Activated CD8-positive, alpha-beta T cell treated with anti-CD3 and anti-CD28 coated beads, Interleukin-2, amount 10 ng/mL, durations not matched to agents 7 days and 5 days (primary cell): ENCODE data around the gene MRPL3. TPM values are rescaled to one million over a fixed set of nuclear protein-coding genes. Genes with fewer than 3 reads are reported as not detected.

Experiments used
- ATAC-seq: fragments of 150-1000 bp; cut with Tn5 transposase; one replicate; pipeline ENCODE4 v1.10.0; 2021; ENCODE audit warnings: moderate library complexity
- CTCF ChIA-PET: fragments of 350-600 bp; sonication (Branson Sonifier 250); formaldehyde crosslinking; loops from one replicate; lab custom pipeline; 2021; ENCODE audit warnings: antibody characterized with exemption; lab: Charles Lee
- POLR2A ChIA-PET: fragments of 350-600 bp; sonication (Branson Sonifier 250); formaldehyde crosslinking; loops from one replicate; lab custom pipeline; 2021; ENCODE audit warnings: antibody characterized with exemption; lab: Charles Lee
- DNase-seq: peaks from one replicate; pipeline ENCODE4 v3.0.0-alpha.2; 2020
- H3K27ac Mint-ChIP-seq: one replicate; pipeline ENCODE4 v1.8.0; 2021; ENCODE audit warnings: mild to moderate bottlenecking, mixed read lengths
- H3K27me3 Mint-ChIP-seq: one replicate; pipeline ENCODE4 v1.8.0; 2021; ENCODE audit warnings: low read depth, mixed read lengths
- H3K36me3 Mint-ChIP-seq: one replicate; pipeline ENCODE4 v1.8.0; 2021; ENCODE audit warnings: low read depth, mixed read lengths
- H3K4me1 Mint-ChIP-seq: one replicate; pipeline ENCODE4 v1.8.0; 2021; ENCODE audit warnings: low read depth, mixed read lengths
- H3K4me3 Mint-ChIP-seq: one replicate; pipeline ENCODE4 v1.8.0; 2021; ENCODE audit warnings: mild to moderate bottlenecking, mixed read lengths
- H3K9me3 Mint-ChIP-seq: one replicate; pipeline ENCODE4 v1.8.0; 2022; ENCODE audit warnings: mixed read lengths; ENCODE audit not compliant: insufficient read depth
- total RNA-seq, 2 experiments: library from RNA; stranded (reverse); gene quantifications; one replicate each; pipeline ENCODE4 v1.2.3, GENCODE V29; 2021

The MRPL3 gene
- total RNA-seq, 2 experiments from 2014 or later = 75.2 to 83.0 TPM

DNA sequence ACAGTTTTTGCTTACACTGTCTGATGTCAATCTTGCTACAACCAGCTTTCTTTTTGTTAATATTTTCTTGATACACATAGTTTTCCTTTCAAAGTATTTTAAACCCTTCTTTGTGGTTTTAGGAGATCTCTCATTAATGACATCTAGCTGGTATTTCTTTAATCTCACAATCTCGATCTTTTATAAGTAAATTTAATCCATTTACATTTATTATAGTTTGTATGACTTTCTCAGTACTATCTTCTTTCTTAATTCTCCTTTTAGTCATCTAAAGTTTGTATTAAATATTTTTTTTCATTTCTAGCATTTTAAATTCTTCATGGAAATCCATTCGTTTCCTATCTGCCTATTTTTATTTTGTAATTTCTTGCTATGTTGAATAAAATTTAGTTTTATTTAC lies 55.4 kb downstream of the MRPL3 start:
- Mint-ChIP-seq H3K9me3 (peaks cover 9% of the 10 kb centered on the region), H3K27me3 (no peaks in the 10 kb centered on the region), H3K4me3 (no peak overlapping the region), H3K27ac (no peak overlapping the region), H3K36me3 (no peaks in the 10 kb centered on the region), H3K4me1 (no peaks in the 10 kb centered on the region)
- POLR2A ChIA-PET = no interaction called here
- DNase-seq = no peak
- ATAC-seq = no peak
- CTCF ChIA-PET = no interaction called here

DNA sequence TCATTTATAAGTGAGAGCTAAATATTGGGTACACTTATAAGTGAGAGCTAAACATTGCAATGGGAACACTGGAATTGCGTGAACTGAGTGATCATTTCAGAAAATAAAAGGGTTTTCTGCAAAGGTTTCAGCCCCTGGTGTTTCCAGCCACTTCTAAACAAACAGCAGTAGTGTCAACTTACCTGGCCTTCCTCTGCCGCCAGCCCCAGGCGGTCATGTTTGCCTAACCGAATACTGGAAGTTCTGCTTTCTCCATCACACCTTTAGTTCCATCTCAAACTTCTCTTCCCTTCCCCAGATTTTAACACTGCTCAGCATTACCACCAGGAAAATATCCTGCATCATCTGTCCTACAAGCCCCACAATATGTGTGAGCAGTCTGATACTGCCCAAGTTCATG lies 58.6 kb downstream of the MRPL3 start:
- Mint-ChIP-seq H3K27me3 (peaks cover 7% of the 10 kb centered on the region), H3K4me1 (no peaks in the 10 kb centered on the region), H3K9me3 (peaks cover 9% of the 10 kb centered on the region), H3K27ac (no peak overlapping the region), H3K36me3 (no peaks in the 10 kb centered on the region), H3K4me3 (no peak overlapping the region)
- no peak for DNase-seq
- no peak for ATAC-seq
- ChIA-PET POLR2A (no interaction called here), CTCF (no interaction called here)

GRCh38 chr3:131439084-131439483 lies 63.7 kb downstream of the MRPL3 start:
- H3K4me3 Mint-ChIP-seq = no peak overlapping the region
- no peak overlapping the region for H3K27ac Mint-ChIP-seq
- ChIA-PET POLR2A (no interaction called here), CTCF (no interaction called here)
- no peak for ATAC-seq
- H3K9me3 Mint-ChIP-seq = no peaks in the 10 kb centered on the region
- H3K27me3 Mint-ChIP-seq = peaks cover 15% of the 10 kb centered on the region
- DNase-seq = no peak
- H3K36me3 Mint-ChIP-seq = no peaks in the 10 kb centered on the region
- no peaks in the 10 kb centered on the region for H3K4me1 Mint-ChIP-seq

DNA sequence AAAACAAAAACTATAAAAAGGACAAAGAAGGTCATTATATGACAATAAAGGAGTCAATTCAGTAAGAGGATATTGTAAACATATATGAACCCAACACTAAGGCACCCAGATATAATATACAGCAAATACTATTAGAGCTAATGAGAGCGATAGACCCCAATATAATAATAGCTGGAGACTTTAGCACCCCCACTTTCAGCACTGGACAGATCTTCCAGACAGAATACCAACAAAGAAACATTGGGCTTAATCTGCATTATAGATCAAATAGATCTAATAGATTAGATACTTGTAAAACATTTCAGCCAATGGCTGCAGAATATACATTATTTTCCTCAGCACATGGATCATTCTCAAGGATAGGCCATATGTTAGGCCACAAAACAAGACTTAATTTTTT lies 67.8 kb downstream of the MRPL3 start:
- Mint-ChIP-seq H3K4me3 (no peak overlapping the region), H3K4me1 (no peaks in the 10 kb centered on the region), H3K9me3 (no peaks in the 10 kb centered on the region), H3K27ac (no peak overlapping the region), H3K27me3 (peaks cover 11% of the 10 kb centered on the region), H3K36me3 (no peaks in the 10 kb centered on the region)
- ChIA-PET CTCF (no interaction called here), POLR2A (no interaction called here)
- ATAC-seq = no peak
- DNase-seq = no peak

GRCh38 chr3:131432441-131432840 lies 70.3 kb downstream of the MRPL3 start:
- DNase-seq (no peak), ATAC-seq (no peak)
- Mint-ChIP-seq H3K27ac (no peak overlapping the region), H3K27me3 (peaks cover 11% of the 10 kb centered on the region), H3K4me1 (no peaks in the 10 kb centered on the region), H3K4me3 (no peak overlapping the region), H3K36me3 (no peaks in the 10 kb centered on the region), H3K9me3 (no peaks in the 10 kb centered on the region)
- ChIA-PET POLR2A (no interaction called here), CTCF (no interaction called here)

GRCh38 chr3:131431754-131432153 lies 71.0 kb downstream of the MRPL3 start:
- POLR2A ChIA-PET = no interaction called here
- ATAC-seq = no peak
- Mint-ChIP-seq H3K36me3 (no peaks in the 10 kb centered on the region), H3K9me3 (no peaks in the 10 kb centered on the region), H3K4me1 (no peaks in the 10 kb centered on the region), H3K4me3 (no peak overlapping the region), H3K27ac (no peak overlapping the region), H3K27me3 (peaks cover 7% of the 10 kb centered on the region)
- no peak for DNase-seq
- CTCF ChIA-PET = no interaction called here

- Mint-ChIP-seq H3K4me1 (peaks cover under 1% of the 10 kb centered on the region), H3K9me3 (no peaks in the 10 kb centered on the region), H3K27ac (no peak overlapping the region), H3K4me3 (no peak overlapping the region), H3K36me3 (no peaks in the 10 kb centered on the region), H3K27me3 (no peaks in the 10 kb centered on the region)
- CTCF ChIA-PET = no interaction called here
- ATAC-seq (no peak), DNase-seq (no peak)
- POLR2A ChIA-PET = no interaction called here
These were observed 75.5 kb downstream of the MRPL3 start for GRCh38 chr3:131427226-131427625.

DNA sequence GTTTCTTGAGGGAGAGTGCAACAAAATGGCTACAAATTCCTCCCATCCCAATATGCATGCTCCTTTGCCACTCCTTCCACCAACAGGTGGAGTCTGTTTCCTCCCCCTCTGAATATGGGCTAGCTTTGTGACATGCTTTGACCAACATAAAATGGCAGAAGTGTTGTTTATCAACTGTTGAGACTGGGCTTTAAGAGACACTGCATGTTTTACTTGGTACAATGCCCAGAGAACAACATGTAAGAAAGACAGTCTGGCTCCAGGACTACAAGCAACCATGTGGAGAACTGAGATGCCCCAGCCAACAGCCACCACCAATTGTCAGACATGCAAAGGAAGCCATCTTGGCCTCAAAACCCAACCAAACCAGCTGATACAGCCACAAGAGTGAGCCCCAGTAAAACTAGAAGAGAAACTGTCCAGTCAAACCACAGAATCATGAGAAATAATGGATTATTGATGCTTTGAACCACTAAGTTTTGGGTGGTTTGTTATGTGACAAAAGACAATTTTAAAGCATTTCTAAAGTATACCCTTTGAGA lies 80.7 kb downstream of the MRPL3 start:
- ChIA-PET CTCF (no interaction called here), POLR2A (no interaction called here)
- peaks cover 2% of the 10 kb centered on the region for H3K27me3 Mint-ChIP-seq
- peaks cover 5% of the 10 kb centered on the region for H3K4me1 Mint-ChIP-seq
- H3K27ac Mint-ChIP-seq = no peak overlapping the region
- no peak overlapping the region for H3K4me3 Mint-ChIP-seq
- H3K9me3 Mint-ChIP-seq = no peaks in the 10 kb centered on the region
- ATAC-seq (no peak), DNase-seq (no peak)
- H3K36me3 Mint-ChIP-seq = no peaks in the 10 kb centered on the region

- Mint-ChIP-seq H3K27me3 (peaks cover 2% of the 10 kb centered on the region), H3K4me1 (peaks cover 5% of the 10 kb centered on the region)
- ATAC-seq = no peak
These were observed 81.5 kb downstream of the MRPL3 start for GRCh38 chr3:131421301-131421700.

GRCh38 chr3:131417751-131418150 lies 85.0 kb downstream of the MRPL3 start:
- H3K9me3 Mint-ChIP-seq = no peaks in the 10 kb centered on the region
- DNase-seq = no peak
- H3K27me3 Mint-ChIP-seq = peaks cover 2% of the 10 kb centered on the region
- H3K36me3 Mint-ChIP-seq = no peaks in the 10 kb centered on the region
- peaks cover 5% of the 10 kb centered on the region for H3K4me1 Mint-ChIP-seq
- no peak overlapping the region for H3K27ac Mint-ChIP-seq
- ATAC-seq = no peak
- H3K4me3 Mint-ChIP-seq = no peak overlapping the region
- ChIA-PET CTCF (no interaction called here), POLR2A (no interaction called here)

More at GRCh38 chr3:131421301-131421700, 81.5 kb downstream of the MRPL3 start:
- Mint-ChIP-seq H3K27ac (no peak overlapping the region), H3K36me3 (no peaks in the 10 kb centered on the region), H3K4me3 (no peak overlapping the region), H3K9me3 (no peaks in the 10 kb centered on the region)
- DNase-seq = no peak
- POLR2A ChIA-PET = no interaction called here
- CTCF ChIA-PET = no interaction called here

Other genes with a start within 250 kb of the MRPL3 start
- gene NUDT16, start 121.2 kb downstream of the MRPL3 start, total RNA-seq = 1 to 10 TPM; 7.8 to 8.3 TPM